Pulmonary artery endothelial cell (primary cell): Measurements from ENCODE around the gene MRPS6. TPM values are rescaled to one million over a fixed set of nuclear protein-coding genes. Genes with fewer than 3 reads are reported as not detected.

ENCODE experiments used
- DNase-seq: peaks from one replicate; pipeline ENCODE4 v3.0.0-alpha.2; 2011; ENCODE audit warnings: low read depth, low spot score
- total RNA-seq: library from RNA; depleted of rRNA; stranded (reverse); fragments of >200 nt; gene quantifications from 2 replicates; pipeline ENCODE4 v1.2.3, GENCODE V29; 2014

The MRPS6 gene
- total RNA-seq, 1 donor from 2014 or later, result 9.3 TPM

DNA sequence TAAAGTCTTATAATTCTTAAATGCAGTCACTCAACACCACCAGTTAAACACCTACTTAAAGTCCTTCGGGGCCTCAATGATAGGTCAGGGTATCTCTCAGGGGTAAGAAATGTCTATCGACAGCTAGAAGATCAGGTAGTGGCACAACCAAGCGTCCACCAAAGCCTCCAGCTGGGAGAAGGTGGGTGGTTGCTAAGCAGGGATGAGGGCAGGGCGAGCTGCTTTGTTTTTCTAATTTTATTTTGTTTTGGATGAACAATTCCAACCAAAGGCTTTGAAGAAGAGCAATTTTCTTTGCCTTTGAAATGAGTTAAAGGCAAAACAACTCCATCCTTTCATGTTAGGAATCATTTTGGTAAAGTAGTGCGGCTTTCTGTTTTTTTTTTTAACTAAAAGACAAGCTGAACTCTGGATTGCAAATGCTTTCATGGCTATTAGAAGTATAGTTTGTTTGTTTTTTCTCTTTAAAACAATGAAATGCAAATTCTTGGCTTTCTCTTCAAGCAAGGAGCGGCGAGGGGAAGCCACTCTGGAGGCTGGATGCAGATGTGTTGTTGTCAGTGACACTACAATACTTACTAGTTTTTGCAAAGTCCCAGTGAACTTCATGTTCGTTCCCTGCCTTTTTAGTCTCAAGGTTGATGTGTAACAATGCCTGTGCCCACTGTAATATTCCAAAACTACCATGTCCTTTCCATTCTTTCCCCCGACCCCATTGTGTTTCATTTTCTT lies 106.0 kb downstream of the MRPS6 start:
- no peak for DNase-seq

GRCh38 chr21:34180407-34180806 lies 107.0 kb downstream of the MRPS6 start:
- DNase-seq, result no peak

GRCh38 chr21:34180826-34181359 lies 107.5 kb downstream of the MRPS6 start:
- no peak for DNase-seq

- DNase-seq, result no peak
Observed at GRCh38 chr21:34181431-34182039, 108.2 kb downstream of the MRPS6 start.

- no peak for DNase-seq
Observed at GRCh38 chr21:34182436-34182835, 109.1 kb downstream of the MRPS6 start.

- no peak for DNase-seq
Observed at GRCh38 chr21:34183331-34183928, 110.1 kb downstream of the MRPS6 start.

DNA sequence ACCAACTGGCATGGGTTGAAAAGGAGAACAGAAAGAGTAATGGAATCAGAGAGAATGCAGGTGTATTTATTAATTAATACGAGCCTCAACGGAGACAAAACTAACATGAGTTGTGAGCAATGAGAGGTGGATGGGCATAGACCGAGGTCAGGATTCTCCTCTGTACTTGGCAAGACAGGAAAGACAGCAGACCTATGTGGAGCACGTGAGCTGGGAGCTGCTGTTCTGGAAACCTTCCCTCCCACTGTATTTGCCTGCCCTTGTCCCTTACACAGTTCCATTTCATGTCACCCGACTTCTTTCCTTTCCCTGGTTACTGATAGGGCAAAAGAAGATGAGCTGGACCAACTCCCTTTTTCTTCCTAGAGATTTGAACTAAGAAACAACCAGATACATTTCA lies 110.9 kb downstream of the MRPS6 start:
- DNase-seq, result no peak

DNA sequence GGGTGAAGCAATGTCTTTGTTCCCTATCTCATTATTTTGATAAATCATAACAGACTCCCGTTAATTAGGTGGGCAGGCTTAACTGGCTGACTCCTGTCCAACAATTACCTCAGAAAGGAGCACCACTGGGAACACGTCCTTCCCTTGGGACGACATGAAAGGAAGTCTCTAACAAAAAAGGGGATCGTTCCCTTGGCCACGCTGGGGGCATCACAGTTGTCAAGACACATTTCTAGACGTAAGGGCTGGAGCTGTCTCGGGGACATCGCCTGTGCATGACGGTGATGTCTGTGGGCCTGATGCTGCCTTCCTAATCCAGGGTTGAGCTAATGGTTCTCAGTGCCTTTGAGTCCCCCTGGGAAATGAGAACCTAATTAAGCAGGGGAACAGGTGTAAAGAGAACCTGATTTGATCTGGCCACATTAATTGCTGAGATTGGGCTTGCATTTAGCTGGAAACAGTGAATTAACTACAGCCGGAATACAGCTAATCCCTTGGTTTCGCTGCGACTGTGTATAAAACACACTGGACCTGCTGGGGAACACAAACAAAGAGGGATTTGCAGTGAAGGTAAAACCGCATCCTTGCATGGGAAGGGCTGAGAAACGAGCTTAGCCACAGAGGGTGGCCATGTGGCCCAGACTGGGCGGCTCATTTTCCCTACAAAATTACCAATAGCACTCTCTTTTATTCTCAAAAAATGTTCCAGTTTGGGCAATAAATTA lies 111.8 kb downstream of the MRPS6 start:
- DNase-seq, result no peak

GRCh38 chr21:34186109-34186719 lies 112.8 kb downstream of the MRPS6 start:
- DNase-seq, result no peak

DNA sequence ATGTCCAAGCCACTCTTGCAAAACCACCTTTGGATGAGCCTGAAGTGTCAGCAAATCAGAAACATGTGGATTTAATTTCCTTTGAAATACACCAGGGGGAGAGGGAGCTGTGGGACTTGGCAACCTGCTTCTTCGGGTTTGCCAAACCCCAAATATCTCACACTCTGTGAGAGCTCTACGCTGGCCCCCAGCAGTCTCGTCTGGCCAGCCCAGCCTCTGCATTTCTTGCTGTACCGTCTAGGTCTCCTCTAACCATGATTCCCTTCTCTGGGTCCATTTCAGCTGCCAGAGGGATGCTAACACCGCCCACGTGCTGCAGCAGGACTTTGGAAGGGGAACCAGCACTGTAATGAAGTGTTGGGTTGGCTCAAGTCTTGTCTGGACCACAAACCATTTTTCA lies 114.6 kb downstream of the MRPS6 start:
- DNase-seq, result no peak

GRCh38 chr21:34189506-34189905 lies 116.1 kb downstream of the MRPS6 start:
- DNase-seq, result no peak

DNA sequence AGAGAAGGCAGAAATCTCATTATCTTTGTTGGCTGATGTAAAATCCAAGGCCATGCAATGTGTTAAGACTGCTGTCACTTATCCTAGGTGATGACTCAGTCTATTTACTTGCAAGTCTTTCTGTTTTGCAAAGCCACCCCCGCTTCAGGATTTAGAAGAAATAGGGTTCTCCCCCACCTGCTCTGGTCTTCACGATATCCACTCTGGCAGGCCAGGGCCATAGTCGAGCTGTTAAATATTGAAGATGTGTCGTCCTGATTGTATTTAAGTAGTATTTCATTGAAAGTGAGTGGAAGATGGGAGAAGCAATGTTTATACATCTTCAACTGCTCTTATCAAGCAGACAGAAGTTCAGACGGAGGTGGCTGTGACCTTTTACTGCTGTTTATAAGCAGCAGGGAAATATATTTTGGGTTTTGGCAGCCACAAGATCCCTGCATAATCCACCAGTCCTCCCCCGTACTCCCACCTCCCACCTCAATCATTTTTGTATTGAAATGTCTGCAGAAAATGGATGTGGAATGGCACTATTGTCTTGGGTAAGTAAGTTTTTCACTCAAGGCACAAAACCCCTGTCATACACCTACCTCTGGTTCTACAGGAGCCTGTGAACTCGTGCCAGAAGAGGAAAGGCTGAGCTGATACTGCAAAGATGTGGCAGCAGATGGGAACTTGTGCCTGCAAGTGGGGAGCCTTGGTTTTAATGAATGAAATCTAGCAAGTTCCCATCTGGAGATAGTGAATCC lies 117.4 kb downstream of the MRPS6 start:
- DNase-seq, result no peak

DNA sequence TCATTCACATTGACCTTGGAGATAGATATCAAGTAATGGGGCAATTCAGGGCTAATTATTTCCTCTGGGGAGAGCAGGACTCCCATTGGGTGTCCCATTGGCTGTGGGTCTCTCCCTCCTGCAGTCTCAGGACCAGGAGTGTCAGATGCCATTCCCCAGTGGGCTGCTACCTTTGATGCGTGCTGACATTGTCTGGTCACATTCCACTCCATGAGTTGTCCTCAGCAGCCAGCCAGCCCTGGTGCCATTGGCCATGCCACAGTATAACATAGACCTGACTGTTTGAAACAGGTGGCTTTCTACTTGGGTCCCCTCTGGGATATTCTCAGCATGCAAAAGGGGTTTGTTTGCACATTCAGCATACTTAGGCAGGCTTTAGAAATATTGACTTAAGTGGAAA lies 118.5 kb downstream of the MRPS6 start:
- DNase-seq, result no peak

Other genes starting within 250 kb of the MRPS6 start
- 177 and 205 TPM in 2 replicates for gene ATP5PO, start 157.8 kb upstream of the MRPS6 start, total RNA-seq
- 6.9 and 23.7 TPM in 2 replicates for gene SLC5A3, start within 50 bp of the MRPS6 start, total RNA-seq